HG03159 (cell line): ENCODE results near the gene FBL.

Experiments
- ATAC-seq: cut with Tn5 transposase; IDR thresholded peaks from one replicate; pipeline ENCODE4 v1.9.1; 2021; ENCODE audit warnings: mild to moderate bottlenecking, moderate library complexity; ENCODE audit not compliant: unreplicated experiment

FBL gene

DNA sequence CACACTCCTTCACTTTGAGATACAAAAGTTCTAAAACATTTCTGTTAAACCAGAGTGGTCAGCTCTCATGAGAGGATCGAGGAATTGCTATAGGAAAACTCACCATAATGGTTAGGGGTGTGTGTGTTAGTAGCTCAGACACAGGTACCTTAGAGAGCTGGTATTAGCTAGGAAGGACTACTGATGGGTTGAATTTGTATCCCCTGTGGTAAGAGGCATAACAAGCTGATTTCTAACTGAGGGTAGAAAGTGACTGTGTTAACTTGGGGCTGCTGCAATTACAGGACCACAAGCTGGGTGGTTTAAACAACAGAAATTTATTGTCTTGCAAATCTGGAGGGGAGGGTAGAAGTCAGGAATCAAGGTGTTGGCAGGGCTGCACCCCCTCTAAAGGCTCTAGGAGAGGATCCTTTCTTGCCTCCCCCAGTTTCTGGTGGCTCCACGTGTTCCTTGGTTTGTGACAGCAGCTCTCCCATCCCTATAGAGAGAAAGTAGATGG, 50.1 kb downstream of the FBL start:
- no peak for ATAC-seq

DNA sequence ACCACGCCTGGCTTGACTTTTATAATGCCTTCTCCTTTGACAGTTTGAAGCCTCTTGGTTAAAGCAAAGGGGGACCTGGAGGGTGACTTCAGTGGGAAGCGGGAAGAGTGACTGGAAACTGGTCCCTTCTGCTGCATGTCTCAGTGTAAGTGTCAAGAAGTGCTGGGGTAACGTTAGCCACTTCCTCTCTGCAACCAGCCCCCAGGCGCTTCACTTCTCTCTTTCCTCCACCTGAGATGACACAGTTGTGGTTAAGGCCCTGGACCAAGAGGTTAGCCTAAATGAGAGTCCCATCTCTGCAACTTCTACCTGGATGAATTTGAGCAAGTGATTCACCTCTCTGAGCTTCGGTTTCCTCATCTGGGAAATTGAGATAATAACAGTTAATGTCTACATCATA, 51.2 kb downstream of the FBL start:
- ATAC-seq: no peak

DNA sequence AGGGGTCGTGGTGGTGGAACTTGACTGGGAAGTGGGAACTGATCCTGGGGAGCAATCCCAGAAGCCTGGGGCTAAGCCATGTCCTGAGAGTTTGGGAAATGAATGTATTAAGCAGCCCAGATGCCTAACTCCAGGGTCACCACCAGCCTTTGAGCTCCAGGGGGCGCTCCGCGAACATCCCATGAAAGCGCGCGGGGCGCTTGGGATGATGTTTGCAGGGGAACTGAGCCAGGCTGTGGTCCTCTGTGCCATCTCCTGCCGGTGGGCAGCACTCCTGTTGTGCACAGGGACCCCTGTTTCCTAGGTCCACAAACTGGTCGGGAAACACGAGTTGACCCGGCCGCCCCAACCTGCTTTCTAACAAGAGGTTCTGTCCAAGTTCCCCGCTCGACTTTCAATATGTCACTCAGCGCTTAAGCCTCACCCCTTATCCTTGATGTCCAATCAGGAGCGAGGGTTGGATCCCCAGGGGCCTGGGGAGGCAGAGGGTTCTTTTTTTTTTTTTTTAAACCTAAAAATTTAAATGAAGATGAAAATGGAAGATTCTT, 53.1 kb downstream of the FBL start:
- ATAC-seq: peak; percentile 73

DNA sequence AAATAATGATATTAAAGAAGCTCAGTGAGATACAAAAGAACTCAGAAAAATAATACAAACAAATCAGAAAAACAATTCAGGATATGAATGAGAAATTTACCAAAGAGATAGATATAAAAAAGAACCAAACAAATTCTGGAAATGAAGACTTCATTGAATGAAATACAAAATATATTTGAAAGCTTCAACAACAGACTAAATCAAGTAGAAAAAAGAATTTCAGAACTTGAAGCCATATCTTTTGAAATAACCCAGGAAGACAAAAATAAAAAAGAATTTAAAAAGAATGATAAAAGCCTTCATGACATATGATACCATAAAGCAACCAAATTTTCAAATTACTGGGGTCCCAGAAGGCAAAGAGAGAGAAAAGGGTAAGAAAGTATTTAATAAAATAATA, 57.9 kb downstream of the FBL start:
- no peak for ATAC-seq
